Measurements from ENCODE around the gene ULK3. TPM values are rescaled to one million over a fixed set of nuclear protein-coding genes. Genes with fewer than 3 reads are reported as not detected.
A peak's percentile ranks its signal among the peaks of the same experiment; 100 is the strongest.

The ULK3 gene
- total and polyA plus RNA-seq, 10 of the 15 experiments (the other 5 are each of a cell fraction or from before 2014, with no cell fraction given): 0.64 to 38.8 (median 27.1) TPM

GRCh38 chr15:74792227-74793016, 50.5 kb downstream of the ULK3 start (continued):
- TF ChIP-seq ZNF687 (IDR thresholded peaks at IDR 0.05) (peak; percentile 62), RAD21 (IDR thresholded peaks at IDR 0.05; ENCODE audit: insufficient read depth, low read depth, low read length) (no peak)

- ChIA-PET POLR2A (interaction anchor here (0.6 to 14.2 kb wide), 5 partner anchors 15 to 394 kb away, joined by 3 to 602 read pairs (median 4); partner anchors contain the start of gene CSK), RAD21 (ENCODE audit: unreplicated experiment) (interaction anchor here (0.8 to 25.2 kb wide), 6 partner anchors 2 to 250 kb away, joined by 3 to 1186 read pairs (median 6); partner anchors contain the start of genes ARID3B and CSK), CTCF (interaction anchor here (1.2 to 25.9 kb wide), 4 partner anchors 6 to 158 kb away, joined by 3 to 1288 read pairs (median 66); partner anchors contain the start of gene CSK), SMC1A (ENCODE audit: uncharacterized antibody, unreplicated experiment) (interaction anchor here (0.7 to 15.7 kb wide), 6 partner anchors 6 to 110 kb away, joined by 3 to 811 read pairs (median 10); partner anchors contain the start of gene CSK)
- Histone ChIP-seq H2AFZ (ENCODE audit: control insufficient read depth, low read depth, low read length) (no peak overlapping the region), H3K79me2 (ENCODE audit: control insufficient read depth, insufficient read depth, low read length) (peaks cover 91% of the 10 kb centered on the region), H3K4me2 (ENCODE audit: control insufficient read depth, insufficient read depth) (peak overlapping the region; percentile 67), H3K4me1 (ENCODE audit: control insufficient read depth, insufficient read depth, low read length) (peaks cover 61% of the 10 kb centered on the region), H3K9me3 (replicated peaks; ENCODE audit: control insufficient read depth, insufficient read depth, low read length) (no peaks in the 10 kb centered on the region), H4K20me1 (ENCODE audit: control insufficient read depth, insufficient read depth) (no peaks in the 10 kb centered on the region), H3K27me3 (replicated peaks in 1 of 2; ENCODE audit: control insufficient read depth in 2 of 2, insufficient read depth in 2 of 2, low read length in 1 of 2) (no peaks in the 10 kb centered on the region), H3K9ac (ENCODE audit: control insufficient read depth, insufficient read depth, low read length) (peak overlapping the region; percentile 82), H3K36me3 (ENCODE audit: control insufficient read depth in 2 of 2, insufficient read depth in 2 of 2, low read length in 1 of 2) (peaks cover 17% of the 10 kb centered on the region in 2 experiments; a peak in 3 of 4 replicates), H3K27ac (ENCODE audit: control insufficient read depth, insufficient read depth) (peak overlapping the region; percentile 96), H3K4me3 (peak overlapping the region; percentile 77)
- FAIRE-seq (no peak), ATAC-seq (no peak), DNase-seq (ENCODE audit: low read depth, low spot score) (no peak)
- in situ Hi-C loops (cut with MboI) (no loop called here), intact Hi-C loops (cut with micrococcal nuclease; ENCODE audit: unreplicated experiment) (no loop called here)
- BruUV-seq (replicated peaks): no TSS peak
- WGBS (ENCODE audit: insufficient coverage, insufficient replicate concordance, low lambda C conversion rate, missing lambda C conversion rate): 1% methylated on average over 7 of the region's 7 CpGs
- 0 out of 2 replicates have a peak, but pooled peaks have one; percentile 45 for TF ChIP-seq RELB (IDR thresholded peaks at IDR 0.05; ENCODE audit: low read depth)
- TF ChIP-seq POLR2A (IDR thresholded peaks at IDR 0.05; ENCODE audit: low read depth, low read length): peak; percentile 42; the same call in 1 of the 2 replicates
- no peak for TF ChIP-seq DPF2 (IDR thresholded peaks at IDR 0.05)
- no peak for TF ChIP-seq SKIL (IDR thresholded peaks at IDR 0.05; ENCODE audit: low read depth, poor library complexity, severe bottlenecking)
- peak; percentile 49; the same call in 1 of the 2 replicates for TF ChIP-seq IKZF1 (conservative IDR thresholded peaks at IDR 0.05)
- 0 out of 2 replicates have a peak, but pooled peaks have one; percentile 20 for TF ChIP-seq HDGF (IDR thresholded peaks at IDR 0.05)
- no peak for TF ChIP-seq IRF4 (IDR thresholded peaks at IDR 0.05; ENCODE audit: low read depth, low read length)
- TF ChIP-seq IKZF2 (IDR thresholded peaks at IDR 0.05): peak; percentile 39 to 61; a peak in 2 of 4 replicates
- TF ChIP-seq MXI1 (IDR thresholded peaks at IDR 0.05; ENCODE audit: low read depth, low read length): 0 out of 2 replicates have a peak, but pooled peaks have one; percentile 13
- TF ChIP-seq EED (IDR thresholded peaks at IDR 0.05; ENCODE audit: low read depth): peak; percentile 77
Measured at GRCh38 chr15:74791667-74792066, 51.3 kb downstream of the ULK3 start.

All from GM12878 (cell line).